Fibroblast of skin of right biceps (primary cell): ENCODE results near the gene USP12.
"Not testable (repeated sequence)": the region's sequence is repeated elsewhere in the genome, so short reads cannot be mapped to it uniquely, and the experiment has no call there.

Experiments used
- DNase-seq: peaks from one replicate; pipeline ENCODE4 v3.0.0-alpha.2; 2013

The USP12 gene, protein sequence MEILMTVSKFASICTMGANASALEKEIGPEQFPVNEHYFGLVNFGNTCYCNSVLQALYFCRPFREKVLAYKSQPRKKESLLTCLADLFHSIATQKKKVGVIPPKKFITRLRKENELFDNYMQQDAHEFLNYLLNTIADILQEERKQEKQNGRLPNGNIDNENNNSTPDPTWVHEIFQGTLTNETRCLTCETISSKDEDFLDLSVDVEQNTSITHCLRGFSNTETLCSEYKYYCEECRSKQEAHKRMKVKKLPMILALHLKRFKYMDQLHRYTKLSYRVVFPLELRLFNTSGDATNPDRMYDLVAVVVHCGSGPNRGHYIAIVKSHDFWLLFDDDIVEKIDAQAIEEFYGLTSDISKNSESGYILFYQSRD

DNA sequence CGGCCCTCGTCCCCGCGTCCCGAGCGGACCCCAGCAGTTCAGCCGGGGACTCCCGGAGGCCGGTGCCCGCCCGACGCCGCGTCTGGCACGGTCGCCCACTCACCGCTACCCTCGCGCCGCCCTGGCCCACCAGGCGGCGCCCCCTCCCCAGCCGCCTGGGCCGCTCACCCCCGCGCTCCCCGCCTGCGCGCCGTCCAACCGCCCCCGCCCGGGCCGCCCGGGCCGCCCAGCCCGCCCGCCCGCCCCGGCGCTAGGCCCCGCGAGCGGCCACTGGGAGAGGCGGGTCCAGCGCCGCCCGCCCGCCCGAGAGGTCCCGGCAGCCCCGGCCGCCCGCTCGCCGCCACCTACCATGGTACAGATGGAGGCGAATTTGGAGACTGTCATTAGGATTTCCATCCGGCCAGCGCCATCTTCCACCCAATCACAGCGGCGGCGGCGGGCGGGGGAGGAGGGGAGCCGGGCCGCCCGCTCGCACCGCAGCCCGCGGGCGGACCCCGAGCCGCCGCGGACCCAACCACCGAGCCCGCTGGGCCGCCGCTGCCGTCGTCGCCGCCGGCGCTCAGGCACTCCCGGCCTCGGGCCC lies at the start of gene USP12:
TSS of gene USP12 (minus strand) at position 568 of the 583 bp plus-strand sequence. CDS start at position 396, 172 bp downstream.
- no peak for DNase-seq

DNA sequence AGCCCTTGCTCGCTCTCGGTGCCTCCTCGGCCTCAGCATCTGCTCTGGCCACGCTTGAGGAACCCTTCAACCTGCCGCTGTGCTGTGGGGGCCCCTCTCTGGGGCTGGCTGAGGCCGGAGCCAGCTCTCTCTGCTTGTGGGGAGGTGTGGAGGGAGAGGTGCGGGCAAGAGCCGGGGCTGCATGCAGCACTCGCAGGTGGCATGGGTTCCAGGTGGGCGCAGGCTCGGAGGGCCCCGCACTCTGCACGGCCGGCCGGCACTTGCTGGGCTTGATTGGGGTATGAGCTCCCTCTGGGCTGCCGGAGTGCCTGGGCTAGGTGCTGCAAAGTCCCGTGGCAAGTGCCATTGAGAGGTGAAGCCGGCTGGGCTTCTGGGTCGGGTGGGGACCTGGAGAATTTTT lies 48.0 kb upstream of the USP12 start:
- DNase-seq, result no peak

DNA sequence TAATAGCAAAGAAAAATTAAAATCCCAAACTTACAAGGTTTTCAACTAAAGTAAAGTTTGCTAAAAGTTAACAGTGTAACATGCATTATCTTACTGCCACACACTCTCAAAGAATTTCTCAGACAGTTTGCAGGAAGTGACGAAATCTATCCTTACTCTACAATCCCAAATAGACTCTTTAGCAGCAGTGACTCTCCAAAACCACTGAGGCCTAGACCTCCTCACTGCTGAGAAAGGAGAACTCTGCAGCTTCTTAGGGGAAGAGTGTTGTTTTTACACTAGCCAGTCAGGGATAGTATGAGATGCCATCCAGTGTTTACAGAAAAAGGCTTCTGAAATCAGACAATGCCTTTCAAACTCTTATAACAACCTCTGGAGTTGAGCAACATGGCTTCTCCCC lies 47.2 kb upstream of the USP12 start:
- not testable (repeated sequence) for DNase-seq

DNA sequence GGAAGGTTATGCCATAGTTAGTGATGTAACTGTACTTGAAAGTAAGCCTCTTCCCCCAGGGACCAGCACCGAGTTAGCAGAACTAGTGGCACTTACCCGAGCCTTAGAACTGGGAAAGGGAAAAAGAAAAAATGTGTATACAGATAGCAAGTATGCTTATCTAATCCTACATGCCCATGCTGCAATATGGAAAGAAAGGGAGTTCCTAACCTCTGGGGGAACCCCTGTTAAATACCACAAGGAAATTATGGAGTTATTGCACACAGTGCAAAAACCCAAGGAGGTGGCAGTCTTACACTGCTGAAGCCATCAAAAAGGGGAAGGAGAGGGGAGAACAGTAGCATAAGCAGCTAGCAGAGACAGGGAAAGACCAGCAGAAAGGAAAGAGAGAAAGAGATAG lies 46.2 kb upstream of the USP12 start:
- DNase-seq, result not testable (repeated sequence)

DNA sequence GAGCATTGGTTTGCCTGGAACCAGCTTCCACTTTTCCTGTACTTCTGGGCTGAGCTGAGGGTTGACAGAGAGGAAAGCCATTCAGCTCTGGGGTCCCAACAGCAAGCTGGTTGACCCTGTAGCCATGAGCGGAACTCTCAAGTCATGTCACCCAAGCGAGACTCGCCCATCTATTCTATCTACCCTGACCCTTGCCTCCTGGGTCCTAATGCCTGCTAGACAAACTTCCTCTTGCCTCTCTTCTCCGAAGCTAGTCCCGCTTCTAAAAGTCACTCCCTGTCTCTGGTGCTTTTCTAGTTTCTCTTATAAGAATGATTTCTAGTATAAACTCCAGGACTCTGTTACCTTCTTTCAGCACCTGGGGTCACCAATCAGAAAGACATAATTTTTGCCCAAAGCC lies 41.8 kb upstream of the USP12 start:
- DNase-seq, result not testable (repeated sequence)

DNA sequence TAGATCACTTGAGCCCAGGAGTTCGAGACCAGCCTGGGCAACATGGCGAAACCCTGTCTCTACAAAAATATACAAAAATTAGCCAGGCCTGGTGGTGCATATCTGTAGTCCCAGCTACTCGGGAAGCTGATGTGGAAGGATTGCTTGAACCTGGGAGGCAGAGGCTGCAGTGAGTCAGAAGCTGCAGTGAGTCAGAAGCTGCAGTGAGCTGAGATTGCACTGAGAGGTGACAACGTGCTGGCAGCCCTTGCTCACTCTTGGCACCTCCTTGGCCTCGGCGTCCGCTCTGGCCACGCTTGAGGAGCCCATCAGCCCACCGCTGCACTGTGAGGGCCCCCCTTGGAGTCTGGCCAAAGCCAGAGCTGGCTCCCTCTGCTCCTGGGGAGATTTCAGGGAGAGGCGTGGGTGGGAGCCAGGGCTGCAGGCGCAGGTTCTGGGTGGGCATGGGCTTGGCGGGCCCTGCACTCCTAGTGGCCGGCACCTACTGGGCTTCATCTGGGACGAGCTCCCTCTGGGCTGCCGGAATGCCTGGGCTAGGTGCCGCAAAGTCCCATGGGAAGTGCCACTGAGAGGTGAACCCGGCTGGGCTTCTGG lies 40.3 kb upstream of the USP12 start:
- DNase-seq, result peak; percentile 75

DNA sequence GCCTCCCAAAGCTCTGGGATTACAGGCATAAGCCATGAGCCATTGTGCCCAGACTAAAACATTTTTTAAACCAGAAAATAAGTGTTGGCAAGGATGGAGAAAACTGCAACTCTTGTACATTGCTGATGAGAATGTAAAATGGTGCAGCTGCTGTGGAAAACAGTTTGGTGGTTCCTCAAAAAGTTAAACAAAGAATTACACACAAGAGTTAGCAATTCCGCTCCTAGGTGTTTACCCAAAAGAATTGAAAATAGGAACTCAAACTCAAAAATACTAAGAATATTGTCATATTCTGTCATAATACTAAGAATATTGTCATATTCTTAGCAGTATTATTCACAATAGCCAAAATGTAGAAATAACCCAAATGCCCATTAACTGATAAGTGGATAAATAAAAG lies 39.7 kb upstream of the USP12 start:
- no peak for DNase-seq

DNA sequence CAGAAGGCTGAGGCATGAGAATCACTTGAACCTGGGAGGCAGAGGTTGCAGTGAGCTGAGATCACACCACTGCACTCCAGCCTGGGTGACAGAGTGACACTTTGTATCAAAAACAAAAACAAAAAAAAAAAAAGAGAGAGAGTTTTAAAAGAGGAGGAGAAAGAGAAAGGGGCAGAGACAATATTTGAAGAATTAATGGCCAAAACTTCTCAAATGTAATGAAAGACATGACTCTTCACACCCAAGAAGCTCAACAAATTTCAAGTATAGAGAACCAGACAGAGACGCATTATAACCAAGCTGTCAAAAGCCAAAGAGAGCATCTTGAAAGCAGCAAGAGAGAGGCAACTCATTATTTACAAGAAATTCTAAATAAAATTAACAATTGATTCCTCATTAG lies 36.9 kb upstream of the USP12 start:
- DNase-seq, result no peak

DNA sequence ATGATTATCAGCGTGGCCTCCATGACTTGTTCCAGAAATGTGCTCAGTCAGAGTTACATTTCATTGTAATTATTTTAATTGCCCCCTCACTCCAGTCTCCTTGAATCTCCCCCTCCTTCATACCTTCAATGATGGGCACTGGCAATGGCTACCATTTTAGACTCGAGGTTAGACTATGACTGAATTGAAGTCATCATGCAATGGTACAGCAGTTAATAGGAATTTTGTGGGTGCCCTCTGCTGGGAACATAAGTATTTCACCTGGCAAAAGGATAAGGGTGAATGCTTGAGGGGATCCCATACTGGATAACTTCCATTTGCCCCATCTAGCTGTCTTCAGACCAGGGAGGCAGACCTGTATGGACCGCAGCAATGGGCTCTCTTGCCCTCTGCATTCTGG lies 32.2 kb upstream of the USP12 start:
- no peak for DNase-seq

DNA sequence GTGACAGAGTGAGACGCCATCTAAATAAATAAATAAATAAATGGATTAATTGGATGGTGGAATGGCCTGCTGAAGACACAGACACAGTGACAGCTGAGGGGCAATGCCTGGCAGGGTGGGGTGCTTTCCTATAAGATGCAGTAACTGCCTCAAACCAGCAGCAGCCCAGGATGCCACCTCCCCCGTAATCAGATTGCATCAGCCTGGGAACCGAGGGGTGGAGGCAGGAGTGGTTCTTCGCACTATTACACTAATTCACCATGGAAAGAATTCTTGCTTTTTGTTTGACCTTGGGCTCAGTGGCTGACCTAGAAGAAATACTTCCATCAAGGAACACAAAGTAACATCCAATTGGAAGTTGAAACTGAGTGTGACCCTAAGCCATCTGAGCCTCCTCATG lies 31.6 kb upstream of the USP12 start:
- DNase-seq, result no peak

DNA sequence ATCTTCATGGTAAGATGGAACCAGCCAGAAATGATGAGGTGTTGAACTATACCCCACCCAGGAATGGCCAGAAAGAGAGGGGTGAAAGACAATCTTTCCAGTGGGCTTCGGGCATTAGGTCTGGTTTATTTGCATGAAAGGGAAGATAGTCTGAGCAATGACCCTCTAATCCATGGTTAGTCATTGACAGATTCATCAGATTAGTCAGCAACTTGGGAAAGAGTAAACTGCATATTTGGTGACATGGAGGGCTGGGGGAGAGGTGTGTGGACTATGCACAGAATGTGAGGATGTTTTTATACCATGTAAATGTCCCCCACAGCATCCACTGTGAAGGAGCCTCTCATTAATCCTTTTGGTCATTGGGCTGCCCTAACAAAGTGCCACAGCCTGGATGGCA lies 30.1 kb upstream of the USP12 start:
- DNase-seq, result peak; percentile 40

DNA sequence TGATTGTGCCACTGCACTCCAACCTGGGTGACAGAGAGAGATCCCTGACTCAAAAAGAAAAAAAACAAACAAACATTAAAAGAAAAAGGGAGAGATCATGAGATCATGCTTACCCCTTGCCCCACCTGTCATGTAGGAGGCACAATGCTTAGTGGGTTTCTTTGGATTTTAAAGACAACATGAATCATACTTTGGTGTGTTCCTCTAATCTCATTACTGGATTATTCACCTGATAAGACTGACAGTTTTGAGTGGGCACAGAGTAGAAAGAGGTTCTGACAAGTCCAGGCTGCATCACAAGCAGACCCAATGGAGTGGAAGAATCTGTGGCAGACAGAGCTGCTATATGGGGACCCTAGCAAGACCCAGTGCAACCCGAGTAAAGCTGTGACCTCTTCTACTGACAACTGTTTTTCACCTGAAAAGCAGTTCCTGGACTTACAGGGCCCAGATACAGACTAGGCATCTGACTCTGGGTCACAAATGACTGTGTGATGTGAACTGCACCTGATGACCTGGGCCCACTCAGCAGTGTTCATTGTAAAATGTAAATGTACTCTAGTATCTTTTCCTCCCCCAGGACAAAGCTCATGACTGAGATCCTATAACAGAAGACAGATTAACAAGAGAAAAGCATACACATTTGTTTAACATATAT lies 28.9 kb upstream of the USP12 start:
- DNase-seq, result no peak

DNA sequence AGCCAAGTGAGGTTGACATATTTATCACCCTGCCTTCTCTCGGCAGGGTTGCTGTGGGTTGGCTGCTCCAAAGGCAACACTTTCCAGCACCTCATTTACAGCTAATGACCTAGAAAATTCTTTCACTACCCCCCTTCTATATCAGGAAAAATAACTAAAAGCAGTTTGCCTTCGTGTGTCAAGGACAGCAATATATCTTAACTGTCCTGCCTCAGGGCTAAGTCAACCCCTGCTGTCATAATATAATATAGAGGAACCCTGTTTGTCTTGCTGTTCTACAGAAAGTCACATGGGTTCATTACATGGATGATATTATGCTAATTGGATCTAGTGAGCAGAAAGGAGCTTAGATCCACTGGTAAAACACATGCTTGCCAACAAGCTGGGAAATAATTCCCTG lies 28.1 kb upstream of the USP12 start:
- DNase-seq, result no peak

DNA sequence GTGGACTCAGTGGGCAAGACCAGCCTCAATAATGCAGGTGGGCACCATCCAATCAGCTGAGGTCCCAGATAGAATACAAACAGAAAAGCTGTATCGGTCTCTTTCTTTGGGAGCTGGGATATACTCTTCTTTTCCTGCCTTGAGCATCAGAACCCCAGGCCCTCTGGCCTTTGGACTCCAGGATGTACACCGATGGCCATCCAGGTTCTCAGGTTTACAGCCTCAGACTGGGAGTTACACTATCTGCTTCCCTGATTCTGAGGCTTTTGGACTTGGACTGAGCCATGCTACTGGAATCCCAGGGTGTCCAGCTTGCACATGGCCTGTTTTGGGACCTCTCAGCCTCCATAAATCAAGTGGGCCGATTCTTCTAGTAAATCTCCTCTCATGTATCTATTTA lies 27.6 kb upstream of the USP12 start:
- no peak for DNase-seq

DNA sequence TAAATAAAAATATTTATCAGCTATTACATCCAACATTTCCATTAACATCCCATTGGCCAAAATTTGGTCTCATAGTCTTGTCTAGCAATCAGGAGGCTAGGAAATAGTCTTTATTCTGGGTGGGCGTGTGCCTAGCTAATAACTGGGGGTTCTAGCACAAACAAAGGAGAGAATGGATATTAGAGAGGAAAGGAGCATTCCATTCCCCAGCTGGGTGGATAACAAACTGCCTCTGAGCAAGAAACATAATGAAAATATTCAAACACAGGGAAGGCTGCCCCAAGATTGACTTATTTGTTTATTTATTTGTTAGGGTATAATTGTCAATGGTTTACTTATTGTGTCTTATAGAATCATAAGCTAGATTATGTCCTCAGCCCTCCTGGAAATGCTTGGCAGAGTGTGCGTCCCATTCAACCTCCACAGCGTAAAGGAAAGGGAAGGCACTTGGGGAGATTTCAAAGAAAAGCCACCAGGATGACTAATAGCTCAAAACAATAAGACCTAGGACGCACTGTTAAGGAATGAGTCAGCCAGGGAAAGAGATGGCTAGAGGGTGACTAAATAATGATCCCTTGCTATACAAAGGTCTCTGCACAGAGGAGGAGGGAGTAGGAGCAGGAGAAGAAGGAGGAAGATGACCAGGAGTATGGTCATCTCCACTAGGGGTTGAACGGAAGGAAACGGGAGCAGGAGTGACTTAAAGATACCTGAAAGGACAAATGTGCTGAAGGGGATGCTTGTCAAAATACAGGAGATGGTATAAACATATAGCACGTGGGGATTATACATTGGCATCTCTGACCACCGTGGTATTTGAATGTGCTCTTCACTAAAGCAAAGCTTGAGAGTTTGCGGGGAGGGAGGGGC lies 23.5 kb upstream of the USP12 start:
- DNase-seq, result peak; percentile 92

DNA sequence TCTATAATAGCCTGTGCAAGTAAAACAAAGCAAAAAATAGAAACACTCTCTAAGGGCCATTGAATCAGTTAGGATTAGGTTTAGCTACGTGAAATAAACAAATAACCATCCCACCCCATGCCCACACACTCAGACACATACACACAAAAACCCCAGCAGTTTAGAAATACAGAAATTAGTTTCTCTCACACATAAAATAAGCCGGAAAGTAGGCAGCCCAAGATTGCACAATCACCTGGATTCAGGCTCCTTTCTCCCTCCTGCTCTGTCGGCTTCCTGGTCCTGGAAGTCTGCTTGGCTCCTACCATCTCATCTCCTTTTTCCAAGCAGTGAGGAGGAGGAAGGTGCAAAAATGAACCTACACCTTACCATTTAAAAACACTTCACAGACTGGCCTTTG lies 22.6 kb upstream of the USP12 start:
- no peak for DNase-seq

DNA sequence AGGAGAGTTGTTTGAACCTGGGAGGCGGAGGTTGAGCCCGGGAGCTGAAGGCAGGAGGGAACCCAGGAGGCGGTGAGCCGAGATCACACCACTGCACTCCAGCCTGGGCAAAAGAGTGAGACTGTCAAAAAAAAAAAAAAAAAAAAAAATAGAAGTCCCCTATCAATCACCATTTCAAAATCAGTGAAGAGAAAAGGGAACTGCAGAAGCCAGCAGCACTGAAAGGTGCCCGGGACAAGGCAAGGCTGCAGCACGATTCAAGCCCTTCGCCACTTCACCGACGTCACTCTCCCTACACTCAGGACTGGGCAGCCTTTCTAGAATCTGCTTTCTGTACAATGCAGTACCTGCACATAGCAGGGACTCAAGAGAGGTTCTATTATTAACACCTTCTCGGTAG lies 21.9 kb upstream of the USP12 start:
- no peak for DNase-seq

DNA sequence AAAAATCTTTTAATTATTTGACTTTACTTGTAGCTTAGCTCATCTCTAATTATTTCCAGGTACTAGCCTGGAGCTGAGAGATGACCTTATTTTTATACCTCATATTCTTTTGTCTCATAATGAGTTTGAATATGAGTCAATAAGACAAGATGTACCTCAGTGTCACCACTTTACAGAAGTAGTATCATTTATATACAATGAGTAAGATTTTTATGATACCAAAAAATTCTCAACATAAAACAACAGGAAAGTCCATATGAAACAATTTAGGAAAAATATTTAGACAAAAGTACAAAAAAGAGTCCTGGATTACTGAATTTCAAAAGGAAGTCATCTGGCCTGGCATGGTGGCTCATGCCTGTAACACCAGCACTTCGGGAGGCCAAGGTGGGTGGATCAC lies 21.4 kb upstream of the USP12 start:
- DNase-seq, result no peak

DNA sequence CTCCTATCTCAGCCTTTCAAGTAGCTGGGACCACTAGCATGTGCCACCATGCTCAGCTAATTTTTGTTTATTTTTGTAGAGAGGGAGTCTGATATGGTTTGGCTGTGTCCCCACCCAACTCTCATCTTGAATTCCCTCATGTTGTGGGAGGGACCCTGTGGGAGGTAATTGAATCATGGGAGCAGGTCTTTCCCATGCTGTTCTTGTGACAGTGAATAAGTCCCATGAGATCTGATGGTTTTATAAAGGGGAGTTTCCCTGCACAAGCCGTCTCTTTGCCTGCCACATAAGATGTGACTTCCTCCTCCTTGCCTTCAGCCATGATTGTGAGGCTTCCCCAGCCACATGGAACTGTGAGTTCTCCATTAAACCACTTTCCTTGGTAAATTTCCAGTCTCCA lies 20.8 kb upstream of the USP12 start:
- not testable (repeated sequence) for DNase-seq

DNA sequence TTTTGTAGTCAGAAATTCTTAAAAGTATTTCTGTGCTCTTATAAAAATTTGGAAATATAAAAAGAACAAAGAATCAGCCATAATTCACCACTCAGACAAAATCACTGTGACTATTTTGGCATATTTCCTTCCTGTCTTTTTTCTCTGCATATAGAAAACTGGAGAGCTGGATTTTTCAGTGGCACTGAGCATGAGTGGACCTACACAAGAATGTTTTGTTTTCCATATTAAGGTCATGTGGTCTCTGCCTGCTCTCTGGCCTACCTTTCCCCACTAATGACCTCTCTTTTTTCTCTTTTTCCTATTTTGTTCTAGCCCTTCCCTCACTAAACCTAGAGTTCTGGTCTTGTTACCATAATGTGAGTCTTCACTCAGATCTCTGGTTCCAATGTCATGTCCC lies 17.6 kb upstream of the USP12 start:
- no peak for DNase-seq

DNA sequence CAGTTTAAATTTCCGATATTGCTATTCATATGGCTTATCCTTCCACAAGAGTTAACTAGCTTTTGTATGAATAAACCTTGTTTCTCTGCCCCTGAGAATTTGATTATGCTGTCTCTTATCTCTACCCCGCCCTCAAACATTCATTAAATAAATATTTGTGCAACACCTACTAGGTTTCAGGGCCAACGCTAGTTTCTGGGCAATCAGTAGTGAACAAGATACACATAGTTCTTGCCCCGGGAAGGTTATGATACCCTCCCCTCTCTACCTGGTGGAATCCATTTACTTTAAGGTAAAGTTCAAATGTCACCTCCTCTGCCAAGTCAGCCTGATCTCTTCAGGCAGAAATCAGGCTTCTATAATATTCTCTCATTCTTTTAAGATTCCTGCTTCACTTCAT lies 16.6 kb upstream of the USP12 start:
- DNase-seq, result no peak

DNA sequence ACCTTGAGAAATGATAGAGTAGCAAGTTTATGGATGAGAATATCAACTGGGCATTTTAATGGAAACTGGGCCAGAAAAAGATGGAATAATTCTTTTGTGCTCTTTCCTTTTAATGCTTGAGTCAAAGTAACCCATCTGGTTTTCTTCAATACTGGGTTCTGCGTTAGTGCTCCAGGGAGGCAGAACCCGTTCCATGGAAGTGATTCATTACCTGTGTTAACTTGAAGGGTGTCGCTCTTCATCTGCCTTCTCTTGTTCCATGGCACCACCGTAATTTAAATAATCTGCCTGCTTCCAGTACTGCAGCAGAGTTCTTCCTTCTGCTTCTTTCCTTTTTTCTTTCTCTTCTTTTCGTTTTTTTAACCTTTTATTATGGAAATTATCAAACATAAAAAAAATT lies 14.7 kb upstream of the USP12 start:
- no peak for DNase-seq

DNA sequence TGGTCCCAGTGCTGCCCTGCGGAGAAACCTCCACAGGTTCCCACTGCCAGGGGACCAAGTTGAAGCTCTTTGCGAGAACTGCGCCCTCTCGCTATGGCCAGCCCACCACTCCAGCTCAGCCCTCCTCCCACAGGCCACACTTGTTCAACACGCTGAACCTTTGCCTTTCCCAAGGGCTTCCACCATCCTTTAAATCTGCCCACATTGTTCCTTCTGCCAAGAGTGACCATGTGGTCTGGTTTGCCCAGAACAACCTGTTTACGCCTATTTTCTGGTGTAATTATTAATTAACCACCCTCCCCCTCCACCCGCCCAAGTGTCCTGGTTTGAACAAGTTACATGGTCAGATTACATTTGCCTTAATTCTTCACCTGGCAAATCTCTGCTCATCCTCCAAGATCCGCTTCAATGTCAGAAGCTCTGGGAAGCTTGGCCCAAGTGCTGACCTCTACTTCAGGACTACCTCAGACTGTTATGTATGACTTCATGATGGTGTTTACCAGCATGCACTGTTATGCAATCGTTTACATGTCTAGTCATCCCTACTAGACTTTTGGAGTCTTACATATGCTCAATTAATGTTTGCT lies 12.0 kb upstream of the USP12 start:
- no peak for DNase-seq
